LoVo (cell line): ENCODE measurements around the gene TRIM42.

Source experiments
- DNase-seq: peaks from one replicate; pipeline ENCODE4 v3.0.0-alpha.2; 2016; ENCODE audit warnings: low spot score

Gene TRIM42

DNA sequence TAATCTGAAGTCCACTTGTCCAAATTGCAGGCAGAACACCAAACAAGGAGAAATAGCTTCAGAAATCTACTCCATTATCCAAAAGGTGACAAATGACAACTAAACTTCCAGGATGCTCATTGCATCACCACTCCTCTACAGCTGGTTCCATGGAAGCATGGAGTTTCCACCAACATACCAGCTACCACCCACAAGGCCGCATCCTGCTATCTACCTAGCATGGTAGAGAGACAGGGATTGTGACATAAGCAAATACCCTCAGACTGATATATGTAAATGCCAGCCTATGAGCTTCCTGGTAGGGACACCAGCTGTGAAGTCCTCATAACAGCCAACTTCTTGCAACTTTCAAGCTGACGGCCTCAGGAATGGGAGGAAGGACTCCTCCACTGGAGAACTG lies at the start of gene TRIM42:
TRIM42 (plus strand) TSS at position 301 of the 400 bp plus-strand sequence. CDS start 166 bp downstream, outside the sequence.
- no peak for DNase-seq

- DNase-seq, result no peak
These were observed 49.3 kb upstream of the TRIM42 start for GRCh38 chr3:140628606-140629005.

DNA sequence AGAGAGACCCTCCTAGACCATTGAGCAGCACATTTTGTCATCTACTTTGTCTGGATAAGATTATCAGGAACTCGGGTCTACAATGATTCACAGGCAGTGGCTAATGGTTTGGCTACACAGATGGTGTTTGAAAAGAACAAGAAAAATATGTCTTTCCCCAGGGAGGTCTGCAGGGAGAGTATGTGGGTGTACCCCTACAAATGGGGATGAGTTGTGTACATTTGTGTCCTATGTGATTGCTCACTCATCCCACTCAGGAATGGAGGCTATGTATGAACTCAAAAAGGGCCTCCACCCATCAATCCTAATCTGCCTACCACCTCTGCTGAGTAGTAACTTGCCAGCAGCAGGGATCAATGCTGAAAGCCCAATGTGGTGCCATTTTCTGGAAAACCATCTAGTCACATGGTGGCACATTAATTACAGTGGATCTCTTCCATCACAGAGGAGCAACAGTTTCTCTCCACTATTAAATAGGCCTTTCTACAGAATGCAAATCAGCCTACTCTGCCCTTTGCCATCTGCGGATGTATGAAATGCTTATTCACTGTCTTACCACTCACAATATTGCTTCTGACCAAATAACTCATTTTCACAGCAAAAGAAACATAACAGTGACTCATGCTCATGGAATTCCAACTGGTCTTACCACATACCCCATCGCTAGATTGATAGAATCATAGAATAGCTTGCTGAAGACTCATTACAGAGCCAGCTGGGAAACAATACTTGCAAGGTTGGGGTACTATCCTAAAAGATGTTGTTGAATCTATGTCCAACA lies 48.3 kb upstream of the TRIM42 start:
- no peak for DNase-seq

DNA sequence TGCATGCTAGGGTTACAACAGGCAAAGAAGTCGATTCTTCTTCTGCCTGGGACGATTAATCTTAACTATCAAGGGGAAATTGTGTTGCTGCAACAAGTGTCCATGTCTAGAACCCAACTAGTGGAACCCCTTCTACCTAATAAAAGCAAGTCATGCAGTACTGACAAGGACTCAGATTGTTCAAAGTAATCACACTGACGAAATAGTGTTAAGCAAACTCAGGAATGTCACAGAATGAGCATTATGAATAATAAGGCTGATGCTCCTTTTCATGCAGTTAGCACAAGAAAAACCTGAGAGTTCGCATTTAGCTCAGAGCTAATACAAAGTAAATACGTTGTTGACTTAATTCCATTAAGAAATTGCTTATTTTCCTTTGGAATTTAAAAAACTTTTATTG lies 47.5 kb upstream of the TRIM42 start:
- DNase-seq, result no peak

DNA sequence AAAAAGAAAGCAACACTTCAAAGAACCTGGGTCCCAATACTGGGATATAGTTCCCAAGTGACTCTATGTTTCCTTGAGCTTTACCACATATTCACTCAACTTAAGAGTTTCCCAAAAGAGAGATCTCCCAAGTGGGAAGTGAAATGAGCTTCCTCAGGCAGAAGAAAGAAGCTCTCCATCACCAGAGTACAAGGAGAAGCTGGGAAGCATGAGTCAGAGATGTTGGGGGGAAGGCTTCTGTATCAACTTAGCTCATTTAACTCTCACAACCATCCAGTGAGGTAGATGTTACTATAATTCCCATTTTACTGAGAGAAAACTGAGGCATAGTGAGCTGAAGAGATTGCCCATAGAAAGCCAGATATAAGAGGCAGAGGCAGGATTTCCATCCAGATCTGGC lies 47.0 kb upstream of the TRIM42 start:
- DNase-seq, result no peak

- DNase-seq, result no peak
These were observed 42.6 kb upstream of the TRIM42 start for GRCh38 chr3:140635276-140635675.

GRCh38 chr3:140636406-140637138 lies 41.3 kb upstream of the TRIM42 start:
- no peak for DNase-seq

GRCh38 chr3:140651287-140651686 lies 26.6 kb upstream of the TRIM42 start:
- DNase-seq, result no peak

- DNase-seq, result no peak
These were observed 22.2 kb upstream of the TRIM42 start for GRCh38 chr3:140655678-140656077.

- no peak for DNase-seq
These were observed 13.8 kb upstream of the TRIM42 start for GRCh38 chr3:140664111-140664510.

GRCh38 chr3:140682586-140682985 lies 4.7 kb downstream of the TRIM42 start:
- no peak for DNase-seq

- DNase-seq, result no peak
These were observed 8.3 kb downstream of the TRIM42 start for GRCh38 chr3:140686128-140686527.

GRCh38 chr3:140686948-140687347 lies 9.1 kb downstream of the TRIM42 start:
- no peak for DNase-seq

GRCh38 chr3:140695361-140696061 lies 17.6 kb downstream of the TRIM42 start:
- DNase-seq, result no peak

- no peak for DNase-seq
These were observed 21.8 kb downstream of the TRIM42 start for GRCh38 chr3:140699516-140700231.

DNA sequence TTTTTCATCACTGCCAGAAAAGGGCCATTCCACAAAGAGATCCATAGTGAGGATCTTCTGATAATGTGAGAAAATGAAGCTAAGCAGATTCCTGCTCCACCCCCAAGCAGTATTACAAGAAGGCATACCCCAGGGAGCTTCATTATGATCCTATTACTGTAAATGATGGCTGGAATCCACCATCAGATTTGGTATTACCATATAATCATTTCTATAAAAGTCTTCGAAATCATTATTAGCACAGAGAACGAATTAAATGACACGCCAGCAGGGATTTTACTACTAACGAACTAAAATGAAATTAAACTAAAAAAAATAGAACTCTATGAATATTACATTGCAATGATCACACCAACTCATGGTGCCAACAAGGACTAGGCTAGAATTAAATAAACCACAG lies 24.4 kb downstream of the TRIM42 start:
- DNase-seq, result no peak

- no peak for DNase-seq
These were observed 25.6 kb downstream of the TRIM42 start for GRCh38 chr3:140703496-140703895.

GRCh38 chr3:140704733-140705132 lies 26.9 kb downstream of the TRIM42 start:
- no peak for DNase-seq

- no peak for DNase-seq
These were observed 28.1 kb downstream of the TRIM42 start for GRCh38 chr3:140705954-140706353.

DNA sequence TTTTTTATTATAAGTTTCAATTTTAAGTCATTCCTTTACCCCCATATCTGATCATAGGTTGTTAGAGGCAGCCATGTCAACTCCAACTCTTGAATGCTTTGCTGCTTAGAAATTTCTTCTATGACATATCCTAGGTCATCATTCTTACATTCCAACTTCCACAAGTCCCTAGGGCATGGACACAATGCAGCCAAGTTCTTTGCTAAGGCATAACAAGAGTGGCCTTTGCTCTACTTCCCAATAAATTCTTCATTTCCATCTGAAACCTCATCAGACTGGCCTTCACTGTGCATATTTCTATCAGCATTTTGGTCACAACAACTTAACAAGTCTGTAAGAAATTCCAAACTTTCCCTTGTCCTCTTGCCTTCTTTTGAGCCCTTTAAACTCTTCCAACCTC lies 28.5 kb downstream of the TRIM42 start:
- DNase-seq, result no peak

DNA sequence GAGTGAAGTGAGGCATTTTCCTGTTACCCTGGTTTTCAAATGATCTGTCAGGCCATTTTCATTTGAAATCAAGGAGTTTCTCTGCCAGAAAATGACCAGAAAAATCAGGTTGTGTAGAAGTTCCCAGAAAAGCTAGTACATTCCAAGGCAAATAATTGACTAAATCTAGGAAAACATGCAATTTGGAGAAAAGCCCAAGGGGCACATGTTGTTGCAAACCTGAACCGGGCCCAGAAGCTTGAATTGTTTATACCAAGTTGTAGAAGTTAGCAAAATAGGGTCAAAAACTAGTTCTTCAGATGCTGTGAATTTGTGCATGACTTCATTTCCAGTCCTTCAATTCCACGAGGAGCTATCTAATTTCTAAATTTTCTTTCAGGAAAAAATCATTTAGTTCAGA lies 31.0 kb downstream of the TRIM42 start:
- no peak for DNase-seq

GRCh38 chr3:140709751-140710150 lies 31.9 kb downstream of the TRIM42 start:
- no peak for DNase-seq
